GM12874 (cell line): Measurements from ENCODE around the gene IGFBP5.

Experiments used
- TF ChIP-seq, protein P1 (sequence below): IDR thresholded peaks from 2 replicates; pipeline ENCODE4 v1.5.1; 2011; ENCODE audit warnings: low read depth, mild to moderate bottlenecking, control low read depth, low read length, moderate library complexity; ENCODE audit not compliant: insufficient read depth

IGFBP5 gene, protein sequence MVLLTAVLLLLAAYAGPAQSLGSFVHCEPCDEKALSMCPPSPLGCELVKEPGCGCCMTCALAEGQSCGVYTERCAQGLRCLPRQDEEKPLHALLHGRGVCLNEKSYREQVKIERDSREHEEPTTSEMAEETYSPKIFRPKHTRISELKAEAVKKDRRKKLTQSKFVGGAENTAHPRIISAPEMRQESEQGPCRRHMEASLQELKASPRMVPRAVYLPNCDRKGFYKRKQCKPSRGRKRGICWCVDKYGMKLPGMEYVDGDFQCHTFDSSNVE

DNA sequence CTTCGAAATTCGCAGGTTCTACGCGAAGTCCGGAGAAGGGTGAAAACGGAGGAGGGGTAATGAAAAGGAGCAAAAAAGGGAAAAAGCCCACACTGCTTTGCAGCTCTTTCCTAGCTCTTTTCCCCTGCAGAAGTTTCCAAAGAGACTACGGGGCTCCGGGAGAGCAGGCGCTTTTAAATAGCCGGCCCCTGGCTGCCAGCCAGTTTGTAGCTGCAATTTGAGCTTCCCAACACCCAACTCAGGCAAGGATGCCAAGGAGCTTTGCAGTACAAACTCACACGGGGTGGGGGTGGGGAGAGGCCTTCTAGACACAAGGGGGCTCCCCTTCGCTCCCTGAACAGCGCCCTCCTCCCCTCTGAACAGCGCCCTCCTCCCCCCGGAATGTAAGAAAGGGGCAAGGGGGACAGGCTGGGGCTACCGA is at the start of gene IGFBP5:
IGFBP5 (minus strand) TSS at position 149 of the 421 bp plus-strand sequence. CDS start 774 bp downstream, outside the sequence.
- TF ChIP-seq, protein P1, sequence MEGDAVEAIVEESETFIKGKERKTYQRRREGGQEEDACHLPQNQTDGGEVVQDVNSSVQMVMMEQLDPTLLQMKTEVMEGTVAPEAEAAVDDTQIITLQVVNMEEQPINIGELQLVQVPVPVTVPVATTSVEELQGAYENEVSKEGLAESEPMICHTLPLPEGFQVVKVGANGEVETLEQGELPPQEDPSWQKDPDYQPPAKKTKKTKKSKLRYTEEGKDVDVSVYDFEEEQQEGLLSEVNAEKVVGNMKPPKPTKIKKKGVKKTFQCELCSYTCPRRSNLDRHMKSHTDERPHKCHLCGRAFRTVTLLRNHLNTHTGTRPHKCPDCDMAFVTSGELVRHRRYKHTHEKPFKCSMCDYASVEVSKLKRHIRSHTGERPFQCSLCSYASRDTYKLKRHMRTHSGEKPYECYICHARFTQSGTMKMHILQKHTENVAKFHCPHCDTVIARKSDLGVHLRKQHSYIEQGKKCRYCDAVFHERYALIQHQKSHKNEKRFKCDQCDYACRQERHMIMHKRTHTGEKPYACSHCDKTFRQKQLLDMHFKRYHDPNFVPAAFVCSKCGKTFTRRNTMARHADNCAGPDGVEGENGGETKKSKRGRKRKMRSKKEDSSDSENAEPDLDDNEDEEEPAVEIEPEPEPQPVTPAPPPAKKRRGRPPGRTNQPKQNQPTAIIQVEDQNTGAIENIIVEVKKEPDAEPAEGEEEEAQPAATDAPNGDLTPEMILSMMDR = no peak

DNA sequence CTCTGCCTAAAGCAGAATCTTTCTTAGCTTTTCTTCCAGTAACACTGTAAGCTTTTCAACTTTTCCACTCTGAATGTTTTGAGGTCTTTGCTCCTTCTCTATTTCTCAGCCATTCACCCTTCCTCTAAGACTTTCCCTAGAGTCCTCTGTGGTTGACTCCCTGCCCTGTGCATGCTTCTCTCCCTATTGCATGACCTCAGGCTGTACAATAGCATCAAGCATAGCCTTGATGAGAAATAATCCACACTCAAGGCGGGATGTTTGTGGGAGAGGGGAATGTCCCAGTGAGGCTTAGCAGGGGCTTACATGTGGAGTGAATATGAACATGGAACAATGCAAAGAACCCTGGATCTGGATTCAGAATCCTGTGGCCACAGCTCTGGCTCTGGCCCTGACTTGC is 48.4 kb upstream of the IGFBP5 start:
- TF ChIP-seq, protein P1 = no peak

DNA sequence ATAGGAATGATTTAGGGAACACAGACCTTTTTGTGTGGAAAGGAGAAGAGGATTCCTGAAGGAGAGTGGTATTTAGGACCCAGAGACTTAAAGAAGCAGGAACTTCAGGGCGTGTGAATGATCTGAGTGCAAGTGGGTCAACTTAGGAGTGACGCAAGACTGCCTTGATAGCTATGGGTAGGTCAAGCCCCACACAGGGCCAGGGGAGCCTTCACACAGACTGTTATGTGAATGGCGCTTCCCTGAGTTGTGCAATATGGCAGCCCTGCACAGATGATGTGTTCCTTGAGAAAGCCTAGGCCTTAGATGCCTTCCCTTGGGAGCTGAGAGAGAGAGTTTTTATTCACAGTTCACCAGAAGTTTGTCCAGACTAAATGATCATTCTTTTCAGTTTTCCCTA is 47.1 kb upstream of the IGFBP5 start:
- TF ChIP-seq, protein P1 = no peak

DNA sequence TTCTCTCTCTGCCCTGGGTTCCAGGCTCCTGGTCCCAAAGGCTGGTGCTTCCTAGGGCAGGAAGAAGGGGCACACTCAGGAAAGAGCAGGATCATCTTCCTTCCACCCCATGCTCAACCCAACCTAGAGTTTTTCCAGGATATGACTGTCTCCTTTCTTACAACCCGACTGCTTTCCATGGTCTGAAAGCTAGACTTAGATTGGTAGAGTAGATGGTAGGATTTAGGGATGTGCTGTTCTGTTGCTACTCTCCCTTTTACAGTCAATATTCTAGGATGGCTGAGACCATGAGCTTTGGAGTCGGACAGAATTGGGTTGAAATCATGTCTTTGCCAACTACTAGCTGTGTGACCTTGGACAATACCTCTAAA is 45.9 kb upstream of the IGFBP5 start:
- TF ChIP-seq, protein P1 = no peak

DNA sequence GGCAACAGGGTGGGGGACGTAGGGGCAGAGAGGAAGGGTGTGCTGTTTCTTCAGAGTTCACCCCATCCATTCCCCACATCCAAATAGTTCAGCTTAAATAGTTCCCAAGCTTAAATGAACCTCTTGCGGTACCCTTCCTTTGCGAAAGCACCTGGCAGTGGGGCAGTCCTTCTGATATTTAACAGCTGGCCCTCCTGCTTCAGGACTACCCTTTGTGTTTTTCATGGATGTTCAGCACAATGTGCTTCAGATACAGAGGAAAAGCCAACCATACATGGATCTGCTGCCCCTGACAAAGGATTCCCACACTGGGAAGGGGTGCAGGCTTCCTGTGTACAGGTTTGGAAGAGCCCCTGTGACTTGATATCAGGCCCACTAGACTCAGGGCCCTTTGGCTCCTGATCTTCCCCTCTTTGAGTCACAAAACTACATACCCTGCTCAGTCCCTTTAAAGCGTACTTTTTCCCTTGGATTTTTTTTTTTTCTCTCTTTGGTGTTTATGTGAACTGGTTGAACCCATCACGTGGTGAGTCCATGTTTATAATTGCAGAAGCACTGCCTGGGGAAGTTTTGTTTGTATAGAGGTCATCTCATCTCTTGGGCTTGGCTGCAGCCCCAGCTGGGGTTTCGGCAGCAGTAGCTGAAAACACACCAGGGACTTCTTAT is 45.3 kb upstream of the IGFBP5 start:
- TF ChIP-seq, protein P1 = no peak

DNA sequence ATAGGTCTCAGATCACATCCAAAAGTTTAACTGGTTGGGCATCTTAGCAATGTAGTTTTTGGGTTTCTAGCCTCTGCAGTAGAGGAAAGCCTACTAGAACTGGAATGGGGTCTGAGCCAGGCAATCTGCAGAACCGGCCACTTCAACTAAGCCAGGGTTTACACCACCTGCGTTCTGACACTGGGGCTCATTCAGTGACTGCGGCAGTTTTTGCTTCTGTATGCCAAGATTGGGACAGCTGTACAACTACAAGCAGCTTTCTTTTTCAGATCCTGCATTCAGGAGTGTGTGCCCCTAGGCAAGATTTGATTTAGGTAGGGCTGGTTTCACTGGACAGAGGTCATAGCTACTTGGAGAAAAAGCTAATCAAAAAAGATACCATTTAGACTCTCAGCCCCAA is 43.7 kb upstream of the IGFBP5 start:
- TF ChIP-seq, protein P1 = no peak

DNA sequence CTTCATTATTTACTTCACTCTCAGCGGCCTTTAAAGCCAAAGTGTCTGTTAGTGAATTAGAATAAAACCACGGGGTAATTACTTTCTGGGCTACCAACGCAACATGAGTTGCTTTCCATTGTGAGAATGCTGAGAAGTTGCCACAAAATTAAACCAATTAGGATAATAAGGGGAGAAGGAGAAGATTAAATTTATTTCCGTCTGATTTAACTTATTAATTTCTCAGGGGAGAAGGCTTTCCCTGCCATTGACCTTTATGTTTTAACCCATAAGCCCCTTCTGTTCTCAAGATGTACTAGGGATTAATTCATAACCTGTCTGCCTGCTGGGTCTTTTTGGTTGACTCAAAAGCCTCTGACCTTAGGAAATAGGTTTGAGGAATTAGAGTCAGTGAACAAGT is 42.3 kb upstream of the IGFBP5 start:
- TF ChIP-seq, protein P1 = no peak
